Neural progenitor cell (in vitro differentiated cells): ENCODE results near the gene SPATA3. TPM values are rescaled to one million over a fixed set of nuclear protein-coding genes. Genes with fewer than 3 reads are reported as not detected.

Source experiments
- DNase-seq: peaks from one replicate; pipeline ENCODE4 v3.0.0-alpha.2; 2016; ENCODE audit warnings: low spot score
- H2AFZ ChIP-seq: fragments of 200-600 bp; sonication (generic); replicated peaks from 2 replicates; pipeline ENCODE4 v1.6.1; 2016; ENCODE audit warnings: antibody characterized with exemption
- H3F3A ChIP-seq: fragments of 200-600 bp; sonication (generic); 2 replicates; pipeline ENCODE4 v1.6.1; 2016; ENCODE audit warnings: antibody characterized with exemption, low read depth
- H3K27ac ChIP-seq: fragments of 200-600 bp; sonication (generic); 2 replicates; pipeline ENCODE4 v1.5.1; 2016; ENCODE audit warnings: mild to moderate bottlenecking
- H3K27me3 ChIP-seq: fragments of 200-600 bp; sonication (generic); 2 replicates; pipeline ENCODE4 v1.6.1; 2016; ENCODE audit warnings: mild to moderate bottlenecking, moderate library complexity
- H3K36me3 ChIP-seq: fragments of 200-600 bp; sonication (generic); 2 replicates; pipeline ENCODE4 v1.5.1; 2016
- H3K4me1 ChIP-seq: fragments of 200-600 bp; sonication (generic); 2 replicates; pipeline ENCODE4 v1.6.1; 2016; ENCODE audit warnings: mixed run types
- H3K4me2 ChIP-seq: fragments of 200-600 bp; sonication (generic); 2 replicates; pipeline ENCODE4 v1.6.1; 2016
- H3K4me3 ChIP-seq: fragments of 200-600 bp; sonication (generic); 2 replicates; pipeline ENCODE4 v1.5.1; 2016
- H3K79me2 ChIP-seq: fragments of 200-600 bp; sonication (generic); 2 replicates; pipeline ENCODE4 v1.6.1; 2016; ENCODE audit warnings: low read depth
- H3K9ac ChIP-seq: fragments of 200-600 bp; sonication (generic); 2 replicates; pipeline ENCODE4 v1.6.1; 2016
- H3K9me3 ChIP-seq: fragments of 200-600 bp; sonication (generic); 2 replicates; pipeline ENCODE4 v1.5.1; 2016; ENCODE audit warnings: low read depth
- H4K20me1 ChIP-seq: fragments of 200-600 bp; sonication (generic); 2 replicates; pipeline ENCODE4 v1.6.1; 2016; ENCODE audit warnings: low read depth
- H3K27ac Mint-ChIP-seq: 3 replicates; pipeline ENCODE4 v1.8.0; 2021; ENCODE audit warnings: mixed read lengths
- H3K27me3 Mint-ChIP-seq: 2 replicates; pipeline ENCODE4 v1.8.0; 2022; ENCODE audit warnings: low read depth, mild to moderate bottlenecking, inconsistent platforms, moderate library complexity, mixed read lengths; ENCODE audit not compliant: insufficient read depth
- H3K36me3 Mint-ChIP-seq: 3 replicates; pipeline ENCODE4 v1.8.0; 2021; ENCODE audit warnings: mixed read lengths
- H3K4me1 Mint-ChIP-seq: 3 replicates; pipeline ENCODE4 v1.8.0; 2021; ENCODE audit warnings: mixed read lengths
- H3K4me3 Mint-ChIP-seq: 3 replicates; pipeline ENCODE4 v1.8.0; 2021; ENCODE audit warnings: mild to moderate bottlenecking, moderate library complexity, mixed read lengths
- H3K9me3 Mint-ChIP-seq: 3 replicates; pipeline ENCODE4 v1.8.0; 2020; ENCODE audit warnings: mixed read lengths
- EZH2 ChIP-seq: fragments of 200-600 bp; sonication (generic); IDR thresholded peaks from 2 replicates; pipeline ENCODE4 v1.6.1; 2017; ENCODE audit warnings: antibody characterized with exemption, mild to moderate bottlenecking, moderate library complexity
- EZH2phosphoT487 ChIP-seq: fragments of 200-600 bp; sonication (generic); IDR thresholded peaks from 2 replicates; pipeline ENCODE4 v1.6.1; 2017; ENCODE audit warnings: antibody characterized with exemption
- total RNA-seq: library from RNA; depleted of rRNA; stranded (reverse); fragments of >200 nt; gene quantifications from 2 replicates; pipeline ENCODE4 v1.2.3, GENCODE V29; 2015; ENCODE audit warnings: low replicate concordance
- TF ChIP-seq, protein P1 (sequence below): fragments of 200-600 bp; sonication (generic); IDR thresholded peaks from 2 replicates; pipeline ENCODE4 v1.5.1; 2017; ENCODE audit warnings: antibody characterized with exemption, mild to moderate bottlenecking

The SPATA3 gene
- total RNA-seq, 1 donor from 2014 or later: not detected

DNA sequence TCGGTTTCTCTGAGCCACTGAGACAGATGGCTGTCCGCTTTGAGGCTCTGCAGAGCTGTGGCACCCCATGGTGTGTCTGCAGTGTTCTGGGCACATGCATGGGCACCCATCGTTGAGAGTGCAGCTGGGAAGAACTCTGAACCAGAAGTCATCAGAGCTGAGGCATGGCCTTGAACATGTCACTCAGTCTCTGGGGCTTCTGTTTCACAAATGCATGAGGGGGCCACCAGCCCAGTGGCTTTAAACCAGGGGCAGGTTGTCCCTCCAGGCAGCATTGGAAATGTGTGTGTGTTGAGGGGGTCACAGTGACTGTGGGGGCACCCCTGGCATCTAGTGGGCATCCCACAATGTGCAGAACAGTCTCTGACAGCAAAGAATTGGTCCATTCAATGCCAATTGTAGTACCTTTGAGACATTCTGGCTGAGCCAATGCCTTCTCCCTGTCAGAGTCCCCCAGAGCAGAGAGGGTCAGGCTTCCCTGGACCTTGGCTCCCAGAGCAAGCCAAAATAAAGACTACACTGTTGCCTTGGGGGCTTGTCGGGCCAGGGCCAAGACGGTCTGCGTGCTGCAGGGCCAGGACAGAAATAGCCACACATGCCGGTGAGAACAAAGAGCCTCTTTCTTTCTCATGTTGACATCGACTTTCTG is 51.5 kb downstream of the SPATA3 start:
- H3K9ac ChIP-seq: no peak overlapping the region
- H3K36me3 Mint-ChIP-seq: no peaks in the 10 kb centered on the region
- no peaks in the 10 kb centered on the region for H4K20me1 ChIP-seq
- no peaks in the 10 kb centered on the region for H3F3A ChIP-seq
- no peak overlapping the region for H3K4me3 ChIP-seq
- TF ChIP-seq, protein P1, sequence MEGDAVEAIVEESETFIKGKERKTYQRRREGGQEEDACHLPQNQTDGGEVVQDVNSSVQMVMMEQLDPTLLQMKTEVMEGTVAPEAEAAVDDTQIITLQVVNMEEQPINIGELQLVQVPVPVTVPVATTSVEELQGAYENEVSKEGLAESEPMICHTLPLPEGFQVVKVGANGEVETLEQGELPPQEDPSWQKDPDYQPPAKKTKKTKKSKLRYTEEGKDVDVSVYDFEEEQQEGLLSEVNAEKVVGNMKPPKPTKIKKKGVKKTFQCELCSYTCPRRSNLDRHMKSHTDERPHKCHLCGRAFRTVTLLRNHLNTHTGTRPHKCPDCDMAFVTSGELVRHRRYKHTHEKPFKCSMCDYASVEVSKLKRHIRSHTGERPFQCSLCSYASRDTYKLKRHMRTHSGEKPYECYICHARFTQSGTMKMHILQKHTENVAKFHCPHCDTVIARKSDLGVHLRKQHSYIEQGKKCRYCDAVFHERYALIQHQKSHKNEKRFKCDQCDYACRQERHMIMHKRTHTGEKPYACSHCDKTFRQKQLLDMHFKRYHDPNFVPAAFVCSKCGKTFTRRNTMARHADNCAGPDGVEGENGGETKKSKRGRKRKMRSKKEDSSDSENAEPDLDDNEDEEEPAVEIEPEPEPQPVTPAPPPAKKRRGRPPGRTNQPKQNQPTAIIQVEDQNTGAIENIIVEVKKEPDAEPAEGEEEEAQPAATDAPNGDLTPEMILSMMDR: no peak
- no peak for TF ChIP-seq EZH2
- no peak for TF ChIP-seq EZH2phosphoT487
- peaks cover 38% of the 10 kb centered on the region for H3K27me3 ChIP-seq
- no peaks in the 10 kb centered on the region for H3K9me3 Mint-ChIP-seq
- H3K9me3 ChIP-seq: no peaks in the 10 kb centered on the region
- H3K4me3 Mint-ChIP-seq: no peak overlapping the region
- H3K4me2 ChIP-seq: no peak overlapping the region
- peaks cover 14% of the 10 kb centered on the region for H3K4me1 Mint-ChIP-seq
- H3K27ac Mint-ChIP-seq: no peak overlapping the region
- H3K27me3 Mint-ChIP-seq: peaks cover 6% of the 10 kb centered on the region
- DNase-seq: no peak
- no peaks in the 10 kb centered on the region for H3K4me1 ChIP-seq
- H3K79me2 ChIP-seq: no peaks in the 10 kb centered on the region
- H3K27ac ChIP-seq: no peak overlapping the region
- H3K36me3 ChIP-seq: no peaks in the 10 kb centered on the region
- no peak overlapping the region for H2AFZ ChIP-seq

DNA sequence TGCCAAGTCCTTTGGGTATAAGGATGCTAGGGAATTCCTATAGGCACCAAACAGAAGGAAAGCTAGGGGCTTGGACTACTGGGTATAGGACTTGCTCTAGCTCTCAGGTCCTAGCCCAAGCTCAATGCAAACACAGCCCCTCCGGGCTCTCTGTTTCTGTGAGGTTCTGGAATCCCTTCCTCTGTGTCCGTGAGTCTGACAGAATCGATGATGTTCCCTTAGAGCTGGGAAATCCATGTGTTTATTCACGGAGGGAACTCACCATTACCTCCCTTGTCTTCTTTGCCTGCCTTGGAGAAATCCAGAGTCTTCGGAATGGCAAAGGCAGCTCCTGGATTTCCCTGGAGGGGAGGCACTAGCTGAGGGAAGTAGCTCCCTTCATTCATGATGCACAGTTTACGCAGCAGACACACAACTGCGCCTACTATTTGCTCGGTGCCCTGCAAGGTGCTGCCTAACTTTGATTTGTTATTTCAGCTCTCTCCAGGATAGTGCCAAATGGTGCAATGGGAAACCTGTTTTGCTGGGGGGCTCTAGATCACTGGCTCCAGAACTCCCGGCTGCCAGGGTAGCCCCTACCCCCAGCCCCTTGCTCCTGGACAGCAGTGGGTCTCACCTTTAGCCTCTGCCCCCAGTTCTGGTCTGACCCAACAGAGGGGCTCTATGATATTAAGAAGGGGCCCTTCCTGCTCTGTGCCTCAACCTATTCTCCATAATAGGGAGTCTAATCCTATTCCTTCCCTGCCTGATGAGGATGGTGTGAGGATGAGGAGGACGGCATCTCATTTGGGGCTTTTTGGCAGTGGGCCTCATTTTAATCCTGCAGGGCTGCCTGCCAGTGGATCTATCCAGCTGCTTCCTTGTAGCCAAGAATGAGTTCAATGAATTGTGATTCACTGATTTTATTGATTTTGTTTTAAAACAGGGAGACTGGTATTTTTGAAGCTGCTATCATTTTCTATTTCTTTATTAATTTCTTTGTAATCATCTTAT is 52.3 kb downstream of the SPATA3 start:
- Histone ChIP-seq H3K4me2 (no peak overlapping the region), H3K36me3 (no peaks in the 10 kb centered on the region), H3K4me1 (no peaks in the 10 kb centered on the region), H3K27ac (no peak overlapping the region), H4K20me1 (no peaks in the 10 kb centered on the region), H3F3A (no peaks in the 10 kb centered on the region), H3K4me3 (no peak overlapping the region), H3K27me3 (peaks cover 44% of the 10 kb centered on the region), H3K79me2 (no peaks in the 10 kb centered on the region), H3K9me3 (no peaks in the 10 kb centered on the region), H2AFZ (no peak overlapping the region), H3K9ac (no peak overlapping the region)
- H3K4me3 Mint-ChIP-seq: no peak overlapping the region
- peaks cover 6% of the 10 kb centered on the region for H3K27me3 Mint-ChIP-seq
- no peak overlapping the region for H3K27ac Mint-ChIP-seq
- peaks cover 15% of the 10 kb centered on the region for H3K4me1 Mint-ChIP-seq
- H3K36me3 Mint-ChIP-seq: no peaks in the 10 kb centered on the region
- TF ChIP-seq EZH2phosphoT487: no peak
- TF ChIP-seq EZH2: no peak
- TF ChIP-seq, protein P1: no peak
- no peak for DNase-seq
- H3K9me3 Mint-ChIP-seq: no peaks in the 10 kb centered on the region

DNA sequence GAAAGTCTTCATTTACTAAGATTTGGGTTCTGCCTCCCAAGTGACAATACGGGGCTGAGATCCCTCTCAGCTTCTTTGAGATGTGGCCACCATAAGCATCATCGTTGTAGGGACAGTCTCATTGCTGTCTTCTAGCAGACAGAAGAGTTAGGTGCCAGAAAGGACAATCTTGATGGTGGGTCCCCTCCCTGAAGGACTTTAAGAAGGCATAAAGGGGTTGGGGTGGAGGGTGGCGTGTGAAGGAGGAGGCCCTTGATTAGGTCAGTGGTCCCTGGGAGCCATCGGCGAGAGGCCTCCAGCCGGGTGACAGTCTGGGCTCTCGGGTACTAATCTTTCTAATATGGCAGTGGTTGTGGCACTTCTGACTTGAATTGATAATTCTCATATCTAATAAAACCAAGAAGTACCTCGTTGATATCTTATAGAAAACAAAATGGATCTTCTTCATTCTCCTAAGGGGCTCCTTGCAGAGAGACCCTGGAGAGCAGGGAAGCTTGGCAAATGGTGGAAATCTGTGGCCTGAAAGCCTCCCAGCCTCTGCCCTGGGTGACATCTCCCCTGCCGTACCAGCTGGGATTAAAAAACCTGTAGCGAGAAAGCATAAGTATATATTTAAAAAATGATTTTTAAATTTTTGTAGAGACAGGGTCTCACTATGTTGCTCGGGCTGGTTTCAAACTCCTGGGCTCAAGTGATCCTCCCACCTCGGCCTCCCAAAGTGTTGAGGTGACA is 53.5 kb downstream of the SPATA3 start:
- TF ChIP-seq, protein P1: no peak
- TF ChIP-seq EZH2phosphoT487 (no peak), EZH2 (no peak)
- H3K27ac Mint-ChIP-seq: no peak overlapping the region

More for the DNA sequence above, 53.5 kb downstream of the SPATA3 start:
- Mint-ChIP-seq H3K4me3 (no peak overlapping the region), H3K27me3 (peaks cover 15% of the 10 kb centered on the region), H3K9me3 (no peaks in the 10 kb centered on the region), H3K4me1 (peaks cover 18% of the 10 kb centered on the region), H3K36me3 (no peaks in the 10 kb centered on the region)
- no peak overlapping the region for H3K27ac ChIP-seq
- H3K4me2 ChIP-seq: no peak overlapping the region
- no peak overlapping the region for H2AFZ ChIP-seq
- peaks cover 57% of the 10 kb centered on the region for H3K27me3 ChIP-seq
- no peaks in the 10 kb centered on the region for H4K20me1 ChIP-seq
- no peak for DNase-seq
- H3K4me1 ChIP-seq: no peaks in the 10 kb centered on the region
- no peaks in the 10 kb centered on the region for H3K9me3 ChIP-seq
- H3F3A ChIP-seq: no peaks in the 10 kb centered on the region
- no peaks in the 10 kb centered on the region for H3K36me3 ChIP-seq
- no peak overlapping the region for H3K9ac ChIP-seq
- no peak overlapping the region for H3K4me3 ChIP-seq
- no peaks in the 10 kb centered on the region for H3K79me2 ChIP-seq
